Measurements from ENCODE around the gene ISX.

GRCh38 chr22:35069541-35069940, 3.6 kb downstream of the ISX start:
- no peak for TF ChIP-seq CTCF (IDR thresholded peaks at IDR 0.05; ENCODE audit: poor library complexity, severe bottlenecking)
- TF ChIP-seq RAD21 (conservative IDR thresholded peaks at IDR 0.05), result no peak
- no peak for TF ChIP-seq TAF1 (IDR thresholded peaks at IDR 0.05; ENCODE audit: low read depth)
- no peak for TF ChIP-seq POLR2AphosphoS5 (IDR thresholded peaks at IDR 0.05)
- TF ChIP-seq EP300 (conservative IDR thresholded peaks at IDR 0.05; ENCODE audit: poor library complexity, severe bottlenecking), result no peak
- TF ChIP-seq MXI1 (conservative IDR thresholded peaks at IDR 0.05; ENCODE audit: poor library complexity, severe bottlenecking), result no peak
